GM10266 (cell line): ENCODE data around the gene DUS3L.
"Not testable (repeated sequence)": the region's sequence is repeated elsewhere in the genome, so short reads cannot be mapped to it uniquely, and the experiment has no call there.

Experiments
- DNase-seq: peaks from one replicate; pipeline ENCODE4 v3.0.0; 2012; ENCODE audit errors: extremely low spot score
- CTCF ChIP-seq: IDR thresholded peaks from 2 replicates; pipeline ENCODE4 v1.5.1; 2012; ENCODE audit warnings: mild to moderate bottlenecking, low read depth; ENCODE audit not compliant: control insufficient read depth, insufficient read depth; ENCODE audit errors: missing control alignments

DUS3L gene

DNA sequence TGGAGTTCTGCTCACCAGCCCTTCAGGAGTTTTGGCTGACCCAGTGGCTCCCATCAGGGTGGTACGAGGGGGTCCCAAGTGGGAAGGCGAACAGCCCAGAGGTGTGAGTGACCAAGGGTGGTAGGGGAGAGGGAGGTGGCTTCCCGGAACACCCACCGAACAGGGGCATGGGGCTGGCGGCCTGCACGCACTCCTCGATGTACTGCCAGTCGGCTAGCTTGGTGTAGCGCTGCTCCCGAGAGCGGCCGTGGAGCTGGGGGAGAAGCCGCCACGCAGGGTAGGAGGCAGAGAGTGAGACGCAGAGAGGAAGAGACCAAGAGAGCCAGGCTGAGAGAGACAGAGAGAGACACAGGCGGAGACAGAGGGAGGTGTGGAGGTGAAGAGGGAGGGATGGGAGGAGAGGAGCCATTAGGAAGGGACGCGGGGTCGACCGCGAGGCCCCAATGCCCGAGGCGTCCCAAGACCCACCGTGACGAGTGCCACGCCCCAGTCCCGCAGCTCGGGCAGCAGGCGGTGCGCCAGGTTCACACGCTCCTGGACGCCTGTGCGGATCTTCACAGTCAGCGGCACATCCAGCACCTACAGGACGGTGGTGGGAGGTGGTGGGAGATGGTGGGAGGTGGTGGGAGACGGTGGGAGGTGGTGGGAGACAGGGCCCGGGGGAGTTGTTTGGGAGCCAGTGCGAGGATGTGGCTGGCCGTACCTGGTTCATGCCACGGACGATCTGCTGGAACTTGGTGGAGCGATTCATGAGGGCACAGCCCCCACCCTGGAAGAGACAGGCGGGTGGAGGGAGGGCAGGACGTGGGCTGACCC, 4.2 kb downstream of the DUS3L start:
- TF ChIP-seq CTCF, result no peak
- DNase-seq, result no peak

DNA sequence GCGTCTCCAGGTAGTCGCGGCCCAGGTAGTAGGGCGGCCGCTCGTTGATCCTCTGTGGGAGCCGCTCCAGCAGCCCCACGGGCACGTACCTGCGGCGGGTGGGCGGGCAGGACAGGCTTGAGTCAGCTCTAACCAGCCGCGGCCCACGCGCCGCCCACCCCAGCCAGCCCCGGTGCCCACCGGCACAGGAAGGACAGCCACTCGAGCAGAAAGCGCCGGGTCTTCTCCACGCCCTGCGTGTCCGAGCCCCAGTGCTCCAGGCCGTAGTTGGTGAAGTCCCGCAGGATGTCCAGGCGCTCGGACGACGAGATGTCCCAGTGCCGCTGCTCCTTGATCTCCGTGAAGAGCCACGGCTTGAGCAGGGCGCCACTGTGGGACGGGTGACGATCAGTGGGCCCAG, 5.5 kb downstream of the DUS3L start:
- TF ChIP-seq CTCF, result no peak
- no peak for DNase-seq

DNA sequence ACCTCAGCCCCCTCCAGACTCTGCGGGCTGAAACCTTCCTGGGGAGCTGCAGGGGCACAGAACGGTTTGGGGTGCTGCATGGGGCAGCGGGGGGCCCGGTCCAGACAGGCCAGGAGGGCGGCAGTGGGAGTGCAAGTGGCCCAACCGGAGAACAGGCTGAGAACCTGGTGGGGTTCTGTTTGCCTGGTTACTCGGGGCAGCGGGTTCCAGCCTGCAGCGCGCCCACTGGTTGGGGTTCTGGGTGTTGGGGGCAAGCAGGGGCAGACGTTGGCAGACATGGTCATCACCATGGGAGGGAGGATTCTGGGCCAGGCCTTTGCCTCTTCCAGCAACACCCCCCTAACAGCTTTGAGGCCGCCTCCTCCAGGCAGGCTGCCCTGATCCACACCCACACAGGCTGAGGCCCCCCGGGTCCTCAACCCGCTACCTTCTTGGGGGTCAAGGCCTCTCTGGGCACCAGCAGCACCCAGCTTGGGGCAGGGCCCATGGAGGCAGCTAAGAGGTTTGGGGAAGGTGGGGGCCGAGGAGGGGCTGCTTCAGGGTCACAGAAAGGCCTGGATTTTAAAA, 6.3 kb downstream of the DUS3L start, which contains the start of gene PRR22:
Gene PRR22 (minus strand): TSS at position 166 of the 567 bp plus-strand sequence. CDS start 86 bp downstream, at position 80.
- no peak for TF ChIP-seq CTCF

GRCh38 chr19:5782945-5783919, 7.7 kb downstream of the DUS3L start:
- DNase-seq, result no peak
- TF ChIP-seq CTCF, result no peak

More for the DNA sequence above, 6.3 kb downstream of the DUS3L start, which contains the start of gene PRR22:
- no peak for DNase-seq

- no peak for TF ChIP-seq CTCF
- DNase-seq, result no peak
These were observed 8.6 kb downstream of the DUS3L start for GRCh38 chr19:5782322-5782721.

DNA sequence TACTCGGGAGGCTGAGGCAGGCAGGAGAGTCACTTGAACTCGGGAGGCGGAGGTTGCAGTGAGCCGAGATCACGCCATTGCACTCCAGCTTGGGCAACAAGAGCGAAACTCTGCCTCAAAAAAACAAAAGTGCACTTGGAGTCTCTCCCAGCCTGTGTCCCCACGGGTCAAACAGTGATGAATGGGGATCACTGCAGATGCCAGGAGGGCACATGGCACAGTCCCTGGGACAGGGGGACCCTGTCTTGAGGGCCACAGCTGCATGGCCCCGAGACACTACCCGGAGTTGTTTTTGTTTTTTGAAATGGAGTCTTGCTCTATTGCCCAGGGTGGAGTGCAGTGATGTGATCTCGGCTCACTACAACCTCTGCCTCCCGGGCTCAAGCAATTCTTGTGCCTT, 10.0 kb downstream of the DUS3L start:
- not testable (repeated sequence) for DNase-seq

DNA sequence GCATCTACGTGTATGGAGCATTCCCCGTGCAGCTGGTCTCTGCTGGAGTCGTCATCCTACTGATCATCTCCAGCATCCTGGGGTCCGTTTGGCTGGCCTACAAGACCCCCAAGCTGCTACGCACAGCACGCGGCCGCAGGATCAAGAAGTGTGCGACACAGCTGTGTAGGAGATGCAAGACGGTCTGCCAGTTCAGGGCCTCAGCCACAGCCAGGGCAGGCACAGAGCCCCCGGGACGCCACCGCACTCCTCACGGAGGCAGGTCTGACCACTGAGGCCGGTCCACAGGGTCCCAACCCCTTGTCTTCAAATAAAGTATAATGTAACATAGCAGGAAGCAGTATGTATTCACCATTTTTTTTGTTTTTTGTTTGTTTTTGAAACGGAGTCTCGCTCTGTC, 12.6 kb downstream of the DUS3L start:
- DNase-seq, result no peak
- TF ChIP-seq CTCF, result no peak
